ENCODE measurements around the gene SLC25A28. TPM values are rescaled to one million over a fixed set of nuclear protein-coding genes. Genes with fewer than 3 reads are reported as not detected.

SLC25A28 gene, protein sequence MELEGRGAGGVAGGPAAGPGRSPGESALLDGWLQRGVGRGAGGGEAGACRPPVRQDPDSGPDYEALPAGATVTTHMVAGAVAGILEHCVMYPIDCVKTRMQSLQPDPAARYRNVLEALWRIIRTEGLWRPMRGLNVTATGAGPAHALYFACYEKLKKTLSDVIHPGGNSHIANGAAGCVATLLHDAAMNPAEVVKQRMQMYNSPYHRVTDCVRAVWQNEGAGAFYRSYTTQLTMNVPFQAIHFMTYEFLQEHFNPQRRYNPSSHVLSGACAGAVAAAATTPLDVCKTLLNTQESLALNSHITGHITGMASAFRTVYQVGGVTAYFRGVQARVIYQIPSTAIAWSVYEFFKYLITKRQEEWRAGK
- total RNA-seq (2022; extraction: Qiagen RNA extraction) = 24.4 to 33.3 TPM (median 25.9 TPM) in 5 replicates

DNA sequence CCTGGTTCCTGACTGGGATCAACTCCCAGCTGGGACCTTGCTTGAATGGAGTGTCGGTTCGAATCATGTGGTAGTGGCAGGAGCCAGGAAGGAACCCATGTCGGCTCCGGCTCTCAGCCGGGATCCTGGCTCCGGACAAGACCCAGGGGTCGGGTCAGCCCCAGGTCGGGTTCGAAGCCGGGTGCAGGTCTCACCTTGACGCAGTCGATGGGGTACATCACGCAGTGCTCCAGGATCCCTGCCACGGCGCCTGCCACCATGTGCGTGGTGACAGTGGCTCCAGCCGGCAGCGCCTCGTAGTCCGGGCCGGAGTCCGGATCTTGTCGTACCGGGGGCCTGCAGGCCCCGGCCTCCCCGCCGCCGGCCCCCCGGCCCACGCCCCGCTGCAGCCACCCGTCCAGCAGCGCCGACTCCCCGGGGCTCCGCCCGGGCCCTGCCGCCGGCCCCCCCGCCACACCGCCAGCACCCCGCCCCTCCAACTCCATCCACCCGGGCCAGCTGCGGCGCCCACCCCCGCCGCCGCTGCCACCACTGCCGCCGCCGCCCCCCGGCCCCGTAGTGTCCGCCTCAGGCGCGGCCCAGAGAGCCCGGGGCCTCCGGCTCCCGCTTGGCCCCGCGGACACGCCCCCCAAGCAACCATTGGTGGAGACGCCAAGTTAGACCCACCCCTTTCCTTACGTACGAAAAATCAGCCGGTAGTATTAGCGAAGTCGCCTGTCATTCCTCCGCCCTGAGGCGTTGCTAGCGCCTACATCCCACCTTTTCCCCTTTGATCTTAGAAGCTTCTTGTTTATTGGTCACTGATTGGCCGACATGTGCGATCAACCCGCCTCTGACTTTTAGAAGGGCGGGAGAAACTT lies at the start of gene SLC25A28:
TSS of gene SLC25A28 (minus strand) at position 589 of the 860 bp plus-strand sequence. CDS start at position 485, 104 bp downstream.

DNA sequence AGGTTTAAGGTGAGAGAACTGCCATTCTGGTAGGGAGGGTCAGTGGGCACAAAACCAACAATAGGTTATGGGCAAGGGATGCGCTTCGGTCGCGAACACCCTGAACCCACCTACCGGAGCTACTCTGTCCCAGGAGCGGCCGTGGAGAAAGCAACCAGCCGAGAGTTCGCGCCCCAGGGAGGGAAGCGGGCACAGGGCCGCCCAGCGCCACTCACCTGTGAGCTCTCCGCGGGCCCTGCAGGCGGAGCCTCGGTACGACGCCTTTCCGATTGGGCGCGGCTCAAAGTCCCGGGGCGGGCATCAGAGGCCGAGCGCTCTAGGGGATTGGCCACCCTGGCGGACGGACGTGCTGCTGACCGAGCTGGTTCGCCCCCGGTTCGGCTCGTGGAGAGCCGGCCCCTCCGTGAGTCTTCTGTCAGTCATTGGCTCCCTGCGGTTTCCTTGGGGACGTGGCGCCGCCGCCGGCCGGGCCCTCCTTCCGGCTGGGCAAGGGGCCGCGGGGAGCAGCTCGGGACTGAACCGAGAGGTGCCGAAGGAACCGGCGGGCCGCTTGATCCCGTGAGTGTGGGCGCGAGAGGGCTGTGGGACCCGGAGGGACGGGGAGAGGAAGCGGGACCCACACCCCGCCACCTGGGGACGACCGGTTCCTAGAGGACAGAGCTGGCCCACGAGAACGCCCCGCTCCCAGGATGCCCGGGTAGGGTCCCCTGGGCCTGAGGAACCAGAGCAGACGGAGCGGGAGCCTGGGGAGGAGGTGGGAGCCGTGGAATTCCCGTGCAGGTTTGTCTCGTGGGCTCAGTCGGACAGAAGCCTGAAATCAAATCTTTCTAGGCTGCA lies 39.0 kb upstream of the SLC25A28 start, which contains the start of gene ENTPD7:
TSS of gene ENTPD7 (plus strand) at position 479 of the 837 bp plus-strand sequence. CDS start 448 bp downstream, outside the sequence.

Other genes starting within 250 kb of the SLC25A28 start
- gene GOT1, start 189.8 kb downstream of the SLC25A28 start, total RNA-seq (2022; extraction: Qiagen RNA extraction) = 27.0 to 35.0 TPM (median 33.1 TPM) in 5 replicates
- 0.06 to 0.11 TPM (median 0.08 TPM) in 3 of 5 replicates, not detected in the others for gene NKX2-3, start 87.5 kb downstream of the SLC25A28 start, total RNA-seq (2022; extraction: Qiagen RNA extraction)
- gene ENTPD7, start 39.1 kb upstream of the SLC25A28 start, total RNA-seq (2022; extraction: Qiagen RNA extraction) = 8.9 to 12.6 TPM (median 10.9 TPM) in 5 replicates
- gene COX15, start 111.7 kb upstream of the SLC25A28 start, total RNA-seq (2022; extraction: Qiagen RNA extraction) = 26.3 to 31.5 TPM (median 29.1 TPM) in 5 replicates
- gene CUTC, start 111.8 kb upstream of the SLC25A28 start, total RNA-seq (2022; extraction: Qiagen RNA extraction) = 31.5 to 33.4 TPM (median 32.0 TPM) in 5 replicates
- 119 to 142 TPM (median 123 TPM) in 5 replicates for gene ABCC2, start 162.2 kb upstream of the SLC25A28 start, total RNA-seq (2022; extraction: Qiagen RNA extraction)

All from A549 treated with Mapracorat at 1 μM for 4 hours (cell line).